Measurements from ENCODE around the gene BARD1. TPM values are rescaled to one million over a fixed set of nuclear protein-coding genes. Genes with fewer than 3 reads are reported as not detected.

Gene BARD1
- total RNA-seq, 1 donor from 2014 or later = 13.9 TPM

DNA sequence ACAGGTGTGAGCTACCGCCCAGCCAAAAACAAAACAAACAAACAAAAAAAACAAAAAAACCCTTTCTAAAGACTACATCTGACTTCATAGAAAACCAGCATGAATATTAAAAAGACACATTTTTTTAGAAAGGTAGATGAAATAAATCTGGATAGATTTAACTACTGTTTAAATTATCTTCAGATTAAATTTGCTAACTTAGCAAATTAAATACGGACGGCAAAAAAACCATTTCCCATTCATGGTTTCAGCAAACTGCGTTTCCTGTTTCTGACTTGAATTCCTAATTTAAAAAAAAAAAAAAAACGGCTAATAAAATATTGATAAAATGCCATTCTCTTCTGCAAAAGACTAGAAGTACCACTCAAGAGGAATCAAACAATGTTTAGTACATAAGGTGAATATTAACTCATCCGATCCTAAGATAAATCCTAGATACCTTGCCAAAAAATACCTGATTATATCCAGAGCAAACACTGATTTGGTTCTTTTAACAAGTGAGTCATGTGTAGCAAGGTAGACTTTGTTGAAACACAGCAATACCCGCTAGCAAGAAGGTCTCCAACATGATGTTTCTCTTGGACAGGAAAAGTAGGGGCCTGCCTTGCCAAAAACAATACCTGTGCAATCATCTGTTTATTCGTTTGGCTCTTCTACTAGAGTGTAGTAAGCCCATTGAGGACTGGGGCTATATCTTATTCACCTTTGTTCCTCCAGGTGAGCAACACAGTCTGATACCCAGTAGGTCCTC, 96.2 kb downstream of the BARD1 start:
- Histone ChIP-seq H3K27me3 (ENCODE audit: insufficient read depth, low read length) (no peaks in the 10 kb centered on the region), H4K20me1 (ENCODE audit: insufficient read depth, low read length) (no peaks in the 10 kb centered on the region), H3K9ac (ENCODE audit: low read length) (no peak overlapping the region), H3K9me3 (ENCODE audit: insufficient read depth, low read depth, low read length) (no peaks in the 10 kb centered on the region), H3K4me2 (ENCODE audit: low read length) (no peak overlapping the region), H3K27ac (ENCODE audit: low read depth, low read length) (no peak overlapping the region), H3K79me2 (ENCODE audit: insufficient read depth, low read length) (no peaks in the 10 kb centered on the region), H3K36me3 (ENCODE audit: insufficient read depth, low read length) (no peaks in the 10 kb centered on the region), H2AFZ (ENCODE audit: low read depth, low read length) (no peak overlapping the region), H3K4me1 (ENCODE audit: insufficient read depth, low read length) (no peaks in the 10 kb centered on the region), H3K4me3 (ENCODE audit: insufficient read depth, low read depth, low read length) (no peak overlapping the region)
- Mint-ChIP-seq H3K36me3 (ENCODE audit: low read depth, unreplicated experiment) (peaks cover 6% of the 10 kb centered on the region), H3K27me3 (ENCODE audit: low read depth, unreplicated experiment) (no peaks in the 10 kb centered on the region), H3K27ac (ENCODE audit: unreplicated experiment) (no peak overlapping the region), H3K4me3 (ENCODE audit: unreplicated experiment) (no peak overlapping the region), H3K4me1 (ENCODE audit: low read depth, unreplicated experiment) (no peaks in the 10 kb centered on the region), H3K9me3 (ENCODE audit: unreplicated experiment) (peaks cover 3% of the 10 kb centered on the region)
- TF ChIP-seq, protein P1, sequence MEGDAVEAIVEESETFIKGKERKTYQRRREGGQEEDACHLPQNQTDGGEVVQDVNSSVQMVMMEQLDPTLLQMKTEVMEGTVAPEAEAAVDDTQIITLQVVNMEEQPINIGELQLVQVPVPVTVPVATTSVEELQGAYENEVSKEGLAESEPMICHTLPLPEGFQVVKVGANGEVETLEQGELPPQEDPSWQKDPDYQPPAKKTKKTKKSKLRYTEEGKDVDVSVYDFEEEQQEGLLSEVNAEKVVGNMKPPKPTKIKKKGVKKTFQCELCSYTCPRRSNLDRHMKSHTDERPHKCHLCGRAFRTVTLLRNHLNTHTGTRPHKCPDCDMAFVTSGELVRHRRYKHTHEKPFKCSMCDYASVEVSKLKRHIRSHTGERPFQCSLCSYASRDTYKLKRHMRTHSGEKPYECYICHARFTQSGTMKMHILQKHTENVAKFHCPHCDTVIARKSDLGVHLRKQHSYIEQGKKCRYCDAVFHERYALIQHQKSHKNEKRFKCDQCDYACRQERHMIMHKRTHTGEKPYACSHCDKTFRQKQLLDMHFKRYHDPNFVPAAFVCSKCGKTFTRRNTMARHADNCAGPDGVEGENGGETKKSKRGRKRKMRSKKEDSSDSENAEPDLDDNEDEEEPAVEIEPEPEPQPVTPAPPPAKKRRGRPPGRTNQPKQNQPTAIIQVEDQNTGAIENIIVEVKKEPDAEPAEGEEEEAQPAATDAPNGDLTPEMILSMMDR (IDR thresholded peaks at IDR 0.05; ENCODE audit: insufficient read depth, low read depth, low read length) = no peak
- TF ChIP-seq EZH2 (IDR thresholded peaks at IDR 0.05; ENCODE audit: insufficient read depth, low read length) = no peak
- DNase-seq (ENCODE audit: low read depth) = no peak
- FAIRE-seq = no peak

DNA sequence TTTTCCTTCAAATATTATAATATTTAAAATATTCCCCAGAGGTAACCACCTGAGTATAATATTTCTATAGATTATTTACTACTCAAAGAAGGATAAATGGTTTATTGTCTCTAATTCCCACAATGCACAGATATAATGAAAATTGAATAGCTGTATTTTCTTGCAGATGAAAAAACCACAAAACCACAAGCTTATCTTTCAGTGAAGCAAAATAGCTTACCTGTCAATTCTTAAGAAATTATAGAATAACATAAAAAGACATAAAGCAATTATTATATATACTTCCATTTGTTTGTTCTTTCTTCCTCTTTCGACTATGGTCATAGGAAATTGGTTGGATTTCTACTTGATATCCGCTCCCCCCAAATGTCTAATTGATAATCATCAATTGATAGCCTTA, 98.8 kb downstream of the BARD1 start:
- Histone ChIP-seq H3K4me1 (ENCODE audit: insufficient read depth, low read length) (no peaks in the 10 kb centered on the region), H3K27ac (ENCODE audit: low read depth, low read length) (no peak overlapping the region), H3K9ac (ENCODE audit: low read length) (no peak overlapping the region), H3K4me3 (ENCODE audit: insufficient read depth, low read depth, low read length) (no peak overlapping the region), H3K4me2 (ENCODE audit: low read length) (no peak overlapping the region), H3K79me2 (ENCODE audit: insufficient read depth, low read length) (no peaks in the 10 kb centered on the region), H4K20me1 (ENCODE audit: insufficient read depth, low read length) (no peaks in the 10 kb centered on the region), H3K9me3 (ENCODE audit: insufficient read depth, low read depth, low read length) (no peaks in the 10 kb centered on the region), H3K27me3 (ENCODE audit: insufficient read depth, low read length) (no peaks in the 10 kb centered on the region), H2AFZ (ENCODE audit: low read depth, low read length) (no peak overlapping the region), H3K36me3 (ENCODE audit: insufficient read depth, low read length) (no peaks in the 10 kb centered on the region)
- Mint-ChIP-seq H3K4me1 (ENCODE audit: low read depth, unreplicated experiment) (no peaks in the 10 kb centered on the region), H3K36me3 (ENCODE audit: low read depth, unreplicated experiment) (no peaks in the 10 kb centered on the region), H3K4me3 (ENCODE audit: unreplicated experiment) (no peak overlapping the region), H3K27me3 (ENCODE audit: low read depth, unreplicated experiment) (no peaks in the 10 kb centered on the region), H3K9me3 (ENCODE audit: unreplicated experiment) (peaks cover 2% of the 10 kb centered on the region), H3K27ac (ENCODE audit: unreplicated experiment) (no peak overlapping the region)
- DNase-seq (ENCODE audit: low read depth) (no peak), FAIRE-seq (no peak)
- TF ChIP-seq, protein P1 (IDR thresholded peaks at IDR 0.05; ENCODE audit: insufficient read depth, low read depth, low read length) = no peak
- no peak for TF ChIP-seq EZH2 (IDR thresholded peaks at IDR 0.05; ENCODE audit: insufficient read depth, low read length)

DNA sequence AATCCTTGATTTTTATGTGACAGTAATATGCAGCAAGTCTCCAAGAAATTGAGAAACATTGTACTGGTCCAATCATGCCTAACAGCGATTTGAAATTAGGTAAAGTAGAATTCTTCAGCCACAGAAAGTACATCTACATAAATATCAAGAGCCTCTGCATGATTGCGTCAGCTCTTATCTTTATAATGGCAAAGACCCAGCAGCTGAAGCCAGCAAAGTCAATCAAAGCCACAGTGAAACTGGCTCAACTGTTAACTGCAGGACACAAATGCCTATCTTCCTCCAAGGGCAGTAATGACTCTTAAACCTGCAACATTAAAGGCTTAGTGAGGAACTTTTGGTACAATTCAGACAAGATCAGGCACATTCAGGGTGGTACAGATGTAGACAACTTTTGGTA, 102.5 kb downstream of the BARD1 start:
- H4K20me1 ChIP-seq (ENCODE audit: insufficient read depth, low read length) = no peaks in the 10 kb centered on the region
- TF ChIP-seq, protein P1 (IDR thresholded peaks at IDR 0.05; ENCODE audit: insufficient read depth, low read depth, low read length) = no peak
- no peak for TF ChIP-seq EZH2 (IDR thresholded peaks at IDR 0.05; ENCODE audit: insufficient read depth, low read length)
- Mint-ChIP-seq H3K4me3 (ENCODE audit: unreplicated experiment) (no peak overlapping the region), H3K36me3 (ENCODE audit: low read depth, unreplicated experiment) (no peaks in the 10 kb centered on the region), H3K27ac (ENCODE audit: unreplicated experiment) (no peak overlapping the region), H3K9me3 (ENCODE audit: unreplicated experiment) (peaks cover 2% of the 10 kb centered on the region), H3K4me1 (ENCODE audit: low read depth, unreplicated experiment) (no peaks in the 10 kb centered on the region), H3K27me3 (ENCODE audit: low read depth, unreplicated experiment) (no peaks in the 10 kb centered on the region)
- no peak overlapping the region for H3K27ac ChIP-seq (ENCODE audit: low read depth, low read length)
- no peaks in the 10 kb centered on the region for H3K79me2 ChIP-seq (ENCODE audit: insufficient read depth, low read length)
- H3K36me3 ChIP-seq (ENCODE audit: insufficient read depth, low read length) = no peaks in the 10 kb centered on the region
- no peak overlapping the region for H3K4me2 ChIP-seq (ENCODE audit: low read length)
- no peaks in the 10 kb centered on the region for H3K4me1 ChIP-seq (ENCODE audit: insufficient read depth, low read length)
- H3K27me3 ChIP-seq (ENCODE audit: insufficient read depth, low read length) = no peaks in the 10 kb centered on the region
- no peak overlapping the region for H2AFZ ChIP-seq (ENCODE audit: low read depth, low read length)
- no peak for FAIRE-seq
- H3K4me3 ChIP-seq (ENCODE audit: insufficient read depth, low read depth, low read length) = no peak overlapping the region
- DNase-seq (ENCODE audit: low read depth) = peak; percentile 8
- no peaks in the 10 kb centered on the region for H3K9me3 ChIP-seq (ENCODE audit: insufficient read depth, low read depth, low read length)
- no peak overlapping the region for H3K9ac ChIP-seq (ENCODE audit: low read length)

All from astrocyte (in vitro differentiated cells and primary cell).